Trophoblast cell (in vitro differentiated cells and primary cell): ENCODE results near the gene PSD2.

ENCODE experiments used
- DNase-seq, 2 donors: peaks; one replicate each; pipeline ENCODE4 v3.0.0-alpha.2; 2016
- H2AFZ ChIP-seq: 2 replicates; pipeline ENCODE4 v1.6.1; 2013; ENCODE audit warnings: low read length, moderate library complexity, mild to moderate bottlenecking; ENCODE audit not compliant: insufficient read depth, poor library complexity
- H2AK5ac ChIP-seq: 2 replicates; pipeline ENCODE4 v1.6.1; 2013; ENCODE audit warnings: mild to moderate bottlenecking, low read length
- H2BK120ac ChIP-seq: 2 replicates; pipeline ENCODE4 v1.6.1; 2013; ENCODE audit warnings: low read length, mild to moderate bottlenecking, moderate library complexity; ENCODE audit not compliant: insufficient read depth, poor library complexity
- H2BK12ac ChIP-seq: 2 replicates; pipeline ENCODE4 v1.6.1; 2013; ENCODE audit warnings: mild to moderate bottlenecking, low read length, moderate library complexity
- H2BK5ac ChIP-seq: 2 replicates; pipeline ENCODE4 v1.6.1; 2013; ENCODE audit warnings: low read length, low read depth, moderate library complexity, mild to moderate bottlenecking; ENCODE audit not compliant: poor library complexity
- H3K14ac ChIP-seq: 2 replicates; pipeline ENCODE4 v1.6.1; 2013; ENCODE audit warnings: mild to moderate bottlenecking, low read length
- H3K18ac ChIP-seq: 2 replicates; pipeline ENCODE4 v1.6.1; 2013; ENCODE audit warnings: mild to moderate bottlenecking, low read length
- H3K23ac ChIP-seq: 2 replicates; pipeline ENCODE4 v1.6.1; 2013; ENCODE audit warnings: low read length
- H3K27ac ChIP-seq: 2 replicates; pipeline ENCODE4 v1.5.1; 2013; ENCODE audit warnings: low read depth, mild to moderate bottlenecking, inconsistent platforms, low read length, moderate library complexity
- H3K27me3 ChIP-seq: 2 replicates; pipeline ENCODE4 v1.6.1; 2013; ENCODE audit warnings: inconsistent platforms, mild to moderate bottlenecking, low read length, moderate library complexity; ENCODE audit not compliant: insufficient read depth
- H3K36me3 ChIP-seq, 2 experiments: 1 replicate in 1 of 2; 2 replicates in 1 of 2; pipeline ENCODE4 v1.6.1; 2013; ENCODE audit warnings: low read length in 2 of 2, mild to moderate bottlenecking in 2 of 2, moderate library complexity in 1 of 2; ENCODE audit not compliant: insufficient read depth in 2 of 2, control insufficient read depth in 1 of 2
- H3K4ac ChIP-seq: 2 replicates; pipeline ENCODE4 v1.6.1; 2013; ENCODE audit warnings: low read depth, mild to moderate bottlenecking, low read length, moderate library complexity
- H3K4me1 ChIP-seq, 2 experiments: 1 replicate in 1 of 2; 2 replicates in 1 of 2; pipeline ENCODE4 v1.6.1; 2013; ENCODE audit warnings: low read length in 2 of 2, mild to moderate bottlenecking in 2 of 2, moderate library complexity in 1 of 2; ENCODE audit not compliant: insufficient read depth in 2 of 2, control insufficient read depth in 1 of 2
- H3K4me2 ChIP-seq: 2 replicates; pipeline ENCODE4 v1.6.1; 2013; ENCODE audit warnings: inconsistent platforms, mild to moderate bottlenecking, low read length, moderate library complexity
- H3K4me3 ChIP-seq: 2 replicates; pipeline ENCODE4 v1.5.1; 2013; ENCODE audit warnings: mild to moderate bottlenecking, low read depth, low read length, inconsistent platforms
- H3K79me1 ChIP-seq: one replicate; pipeline ENCODE4 v1.6.1; 2013; ENCODE audit warnings: low read length
- H3K79me2 ChIP-seq: 2 replicates; pipeline ENCODE4 v1.6.1; 2013; ENCODE audit warnings: low read length, mild to moderate bottlenecking; ENCODE audit not compliant: control insufficient read depth, insufficient read depth, poor library complexity
- H3K9ac ChIP-seq: 2 replicates; pipeline ENCODE4 v1.6.1; 2013; ENCODE audit warnings: mild to moderate bottlenecking, low read length
- H3K9me3 ChIP-seq: 2 replicates; pipeline ENCODE4 v1.6.1; 2013; ENCODE audit warnings: low read depth, mild to moderate bottlenecking, control low read depth, inconsistent platforms, low read length; ENCODE audit not compliant: insufficient read depth
- H4K12ac ChIP-seq: 2 replicates; pipeline ENCODE4 v1.6.1; 2013; ENCODE audit warnings: low read depth, mild to moderate bottlenecking, low read length, moderate library complexity
- H4K8ac ChIP-seq: 2 replicates; pipeline ENCODE4 v1.6.1; 2013; ENCODE audit warnings: low read depth, mild to moderate bottlenecking, low read length, moderate library complexity
- H4K91ac ChIP-seq: one replicate; pipeline ENCODE4 v1.6.1; 2013; ENCODE audit warnings: low read depth, mild to moderate bottlenecking, low read length, moderate library complexity
- WGBS: extraction: QIAGEN DNeasy Blood & Tissue Kit; methylation state at CpG from one replicate; pipeline ENCODE4 v1.1.7; 2013; ENCODE audit warnings: missing lambda C conversion rate; ENCODE audit not compliant: insufficient read length, insufficient coverage; ENCODE audit errors: extremely low coverage; 5-methylcytosine and 5-hydroxymethylcytosine counted together

PSD2 gene

GRCh38 chr5:139843991-139844390 is 48.4 kb downstream of the PSD2 start:
- Histone ChIP-seq H3K79me1 (no peaks in the 10 kb centered on the region), H3K27me3 (peaks cover 34% of the 10 kb centered on the region), H3K18ac (no peak overlapping the region), H4K91ac (no peak overlapping the region), H4K8ac (no peak overlapping the region), H2AFZ (no peak overlapping the region), H4K12ac (no peak overlapping the region), H3K9me3 (peaks cover 4% of the 10 kb centered on the region), H2BK5ac (no peak overlapping the region), H3K79me2 (no peaks in the 10 kb centered on the region), H3K27ac (no peak overlapping the region), H3K4ac (no peak overlapping the region), H3K36me3 (no peaks in the 10 kb centered on the region), H2AK5ac (no peak overlapping the region), H3K4me1 (peaks cover 2 to 4% of the 10 kb centered on the region in 2 experiments), H3K4me3 (no peak overlapping the region), H3K23ac (no peak overlapping the region), H2BK12ac (no peak overlapping the region), H2BK120ac (no peak overlapping the region), H3K9ac (no peak overlapping the region), H3K14ac (no peak overlapping the region), H3K4me2 (no peak overlapping the region)
- no peak for DNase-seq
- WGBS = no CpG with 5 or more reads among the region's 5 CpGs

GRCh38 chr5:139844472-139845145 is 49.0 kb downstream of the PSD2 start:
- no peak overlapping the region for H3K14ac ChIP-seq
- DNase-seq = peak; percentile 16 to 71
- no CpG with 5 or more reads among the region's 18 CpGs for WGBS
- no peak overlapping the region for H2BK120ac ChIP-seq
- H4K8ac ChIP-seq = no peak overlapping the region
- no peaks in the 10 kb centered on the region for H3K36me3 ChIP-seq
- H3K9ac ChIP-seq = no peak overlapping the region
- H2AFZ ChIP-seq = no peak overlapping the region
- no peak overlapping the region for H3K27ac ChIP-seq
- H2AK5ac ChIP-seq = no peak overlapping the region
- no peak overlapping the region for H4K91ac ChIP-seq
- no peak overlapping the region for H3K23ac ChIP-seq
- no peak overlapping the region for H3K4me3 ChIP-seq
- peaks cover 2 to 4% of the 10 kb centered on the region in 2 experiments for H3K4me1 ChIP-seq
- H3K18ac ChIP-seq = no peak overlapping the region
- H2BK5ac ChIP-seq = no peak overlapping the region
- no peak overlapping the region for H4K12ac ChIP-seq
- no peak overlapping the region for H2BK12ac ChIP-seq
- H3K9me3 ChIP-seq = peaks cover 2% of the 10 kb centered on the region
- H3K4me2 ChIP-seq = no peak overlapping the region
- no peak overlapping the region for H3K4ac ChIP-seq
- H3K79me2 ChIP-seq = no peaks in the 10 kb centered on the region
- H3K27me3 ChIP-seq = peaks cover 40% of the 10 kb centered on the region
- H3K79me1 ChIP-seq = no peaks in the 10 kb centered on the region

DNA sequence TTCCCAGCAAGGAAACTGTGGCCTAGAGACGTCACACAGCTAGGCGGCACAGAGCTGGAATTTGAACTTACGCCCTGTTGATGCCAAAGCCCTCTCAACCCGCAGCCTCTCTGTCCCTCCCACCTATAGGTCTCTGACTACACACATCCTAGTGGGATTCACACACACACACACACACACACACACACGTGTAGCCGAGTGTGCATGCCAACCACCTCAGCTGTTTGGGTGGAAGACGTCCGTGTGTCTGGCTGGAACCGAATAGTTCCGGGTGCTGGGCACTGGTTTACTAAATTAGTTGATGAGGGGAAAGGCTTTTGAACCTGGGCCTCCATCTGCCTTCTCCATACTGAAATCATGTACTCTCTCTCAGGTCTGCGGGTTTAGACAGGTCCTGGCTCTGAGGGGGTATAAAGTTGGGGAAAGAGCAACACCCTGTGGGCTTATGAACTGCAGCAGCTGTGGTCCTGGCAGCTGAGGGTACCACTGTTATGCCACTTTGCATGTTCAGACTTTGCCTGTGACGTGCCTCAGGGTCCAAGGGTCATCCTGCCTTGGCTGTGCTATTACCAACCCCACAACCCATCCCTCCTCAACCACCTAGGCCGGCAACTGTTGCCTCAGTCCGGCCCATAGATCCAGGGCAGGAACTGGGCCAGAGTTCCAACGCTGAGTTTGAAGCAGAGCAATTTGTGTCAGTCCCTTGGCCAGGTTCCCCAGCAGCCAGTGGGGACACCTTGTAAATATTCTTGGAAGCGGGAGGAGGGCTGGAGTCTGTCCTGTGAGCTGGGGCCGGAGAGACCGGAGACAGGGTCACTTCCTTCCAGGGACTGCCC is 50.5 kb downstream of the PSD2 start:
- H3K23ac ChIP-seq = no peak overlapping the region
- H3K4ac ChIP-seq = no peak overlapping the region
- H2BK12ac ChIP-seq = no peak overlapping the region
- no peak overlapping the region for H2BK120ac ChIP-seq
- H3K9ac ChIP-seq = no peak overlapping the region
- H3K36me3 ChIP-seq = no peaks in the 10 kb centered on the region
- no peak overlapping the region for H3K4me2 ChIP-seq
- no peak overlapping the region for H2AFZ ChIP-seq
- no peak overlapping the region for H3K4me3 ChIP-seq
- no peak overlapping the region for H3K14ac ChIP-seq
- no peak overlapping the region for H3K18ac ChIP-seq
- H2AK5ac ChIP-seq = no peak overlapping the region
- no peak for DNase-seq
- H3K79me1 ChIP-seq = no peaks in the 10 kb centered on the region
- WGBS = no CpG with 5 or more reads among the region's 18 CpGs
- H3K79me2 ChIP-seq = no peaks in the 10 kb centered on the region
- no peak overlapping the region for H4K12ac ChIP-seq
- H4K8ac ChIP-seq = no peak overlapping the region
- H3K27me3 ChIP-seq = peaks cover 46% of the 10 kb centered on the region
- H2BK5ac ChIP-seq = no peak overlapping the region
- peaks cover 2 to 4% of the 10 kb centered on the region in 2 experiments for H3K4me1 ChIP-seq
- H3K27ac ChIP-seq = no peak overlapping the region
- H4K91ac ChIP-seq = no peak overlapping the region
- H3K9me3 ChIP-seq = peaks cover 6% of the 10 kb centered on the region

- no peaks in the 10 kb centered on the region for H3K36me3 ChIP-seq
- H3K4me2 ChIP-seq = no peak overlapping the region
- H3K4me1 ChIP-seq = peaks cover 2 to 4% of the 10 kb centered on the region in 2 experiments
- no CpG with 5 or more reads among the region's 10 CpGs for WGBS
- H4K12ac ChIP-seq = no peak overlapping the region
- H4K8ac ChIP-seq = no peak overlapping the region
- H3K14ac ChIP-seq = no peak overlapping the region
- H2AFZ ChIP-seq = no peak overlapping the region
- H2AK5ac ChIP-seq = no peak overlapping the region
- H3K79me1 ChIP-seq = no peaks in the 10 kb centered on the region
- H3K9me3 ChIP-seq = peaks cover 6% of the 10 kb centered on the region
- no peak overlapping the region for H2BK12ac ChIP-seq
- no peak for DNase-seq
- H3K23ac ChIP-seq = no peak overlapping the region
- H3K18ac ChIP-seq = no peak overlapping the region
- no peak overlapping the region for H2BK5ac ChIP-seq
- no peak overlapping the region for H4K91ac ChIP-seq
- H3K4ac ChIP-seq = no peak overlapping the region
- no peak overlapping the region for H3K9ac ChIP-seq
- H3K27me3 ChIP-seq = peaks cover 46% of the 10 kb centered on the region
- no peak overlapping the region for H3K4me3 ChIP-seq
- no peak overlapping the region for H3K27ac ChIP-seq
- H2BK120ac ChIP-seq = no peak overlapping the region
- no peaks in the 10 kb centered on the region for H3K79me2 ChIP-seq
Measured at GRCh38 chr5:139847091-139847490, 51.5 kb downstream of the PSD2 start.
